HepG2 (cell line): ENCODE results near the gene TMEM204. TPM values are rescaled to one million over a fixed set of nuclear protein-coding genes. Genes with fewer than 3 reads are reported as not detected.
A peak's percentile ranks its signal among the peaks of the same experiment; 100 is the strongest.

Experiments
- CEBPZ ChIP-seq: IDR thresholded peaks from 2 replicates; pipeline ENCODE4 v1.6.1; 2012; ENCODE audit warnings: low read length, improper control_type of control experiment
- IRF9 ChIP-seq: sonication (generic); formaldehyde crosslinking; IDR thresholded peaks from 2 replicates; pipeline ENCODE4 v1.8.0; 2022; ENCODE audit warnings: missing genetic modification reagents, mild to moderate bottlenecking, borderline replicate concordance
- MAFK ChIP-seq, 2 experiments: IDR thresholded peaks in 1 of 2; conservative IDR thresholded peaks in 1 of 2; 2 replicates each; pipeline ENCODE4 v1.6.1; 2011; ENCODE audit warnings: improper control_type of control experiment in 2 of 2, low read length in 2 of 2
- SNAI1 ChIP-seq: sonication (generic); formaldehyde crosslinking; IDR thresholded peaks from 2 replicates; pipeline ENCODE4 v1.5.0; 2020; ENCODE audit warnings: mild to moderate bottlenecking, missing genetic modification reagents, borderline replicate concordance
- UBTF ChIP-seq: sonication (generic); formaldehyde crosslinking; IDR thresholded peaks from 2 replicates; pipeline ENCODE4 v1.4.0; 2020; ENCODE audit warnings: mild to moderate bottlenecking, missing genetic modification reagents
- ZBTB39 ChIP-seq: sonication (generic); formaldehyde crosslinking; IDR thresholded peaks from 2 replicates; pipeline ENCODE4 v1.5.0; 2020; ENCODE audit warnings: missing genetic modification reagents
- ZBTB40 ChIP-seq, 2 experiments: fragments of 450-650 bp in 1 of 2; sonication (generic) in 1 of 2; formaldehyde crosslinking in 1 of 2; IDR thresholded peaks; 2 replicates each; pipeline versions ENCODE4 v1.6.1 to v1.8.0; 2016 to 2022; ENCODE audit warnings: antibody characterized with exemption in 1 of 2, mild to moderate bottlenecking in 1 of 2, missing genetic modification reagents in 1 of 2
- polyA plus RNA-seq, 8 experiments: library from polyadenylated mRNA; depleted of rRNA in 3 of 8; stranded (reverse) in 7 of 8; unstranded in 1 of 8; fragments of >200 nt; fragmentation: Illumina TruSeq in 4 of 8; extraction: Trizol in 4 of 8; gene quantifications; 2 replicates each; pipeline versions ENCODE4 v1.2.1 to v1.2.3, GENCODE V29; 2011 to 2016; ENCODE audit warnings: low read depth in 4 of 8, missing spikeins in 1 of 8, mixed read lengths in 1 of 8; ENCODE audit not compliant: insufficient read depth in 1 of 8
- total RNA-seq, 5 experiments: library from RNA; depleted of rRNA; stranded (reverse); fragments of >200 nt; fragmentation: Illumina TruSeq; extraction: Trizol; gene quantifications; 2 replicates each; pipeline ENCODE4 v1.2.3, GENCODE V29; 2016; ENCODE audit warnings: low read depth in 1 of 5

The TMEM204 gene
- total and polyA plus RNA-seq, 2 of the 13 experiments (the other 11 are each of a cell fraction or from before 2014, with no cell fraction given), result not detected

GRCh38 chr16:1492923-1493745 is 40.3 kb upstream of the TMEM204 start, which contains the start of gene TELO2 (continued):
- TF ChIP-seq ZBTB40 (IDR thresholded peaks at IDR 0.05), result no peak
- peak; percentile 28; the same call in 1 of the 2 replicates for TF ChIP-seq ZBTB40 (CRISPR knock-in tag; IDR thresholded peaks at IDR 0.05)
- TF ChIP-seq ZBTB39, result no peak
- no peak for TF ChIP-seq SNAI1 (CRISPR knock-in tag)
- TF ChIP-seq IRF9 (CRISPR knock-in tag), result no peak
- TF ChIP-seq MAFK (conservative IDR thresholded peaks at IDR 0.05 in 1 of 2, IDR thresholded peaks at IDR 0.05 in 1 of 2; ENCODE audit: low read length in 2 of 2), result no peak
- TF ChIP-seq CEBPZ, result no peak
- TF ChIP-seq UBTF (CRISPR knock-in tag), result no peak; the same call in 1 of the 2 replicates
